NK-92 (cell line): ENCODE data around the gene PLPPR2.
A peak's percentile ranks its signal among the peaks of the same experiment; 100 is the strongest.
"Not testable (repeated sequence)": the region's sequence is repeated elsewhere in the genome, so short reads cannot be mapped to it uniquely, and the experiment has no call there.

ENCODE experiments used
- DNase-seq: peaks from one replicate; lab custom pipeline; 2025; ENCODE audit not compliant: unreplicated experiment; lab: John Stamatoyannopoulos, UW

PLPPR2 gene

DNA sequence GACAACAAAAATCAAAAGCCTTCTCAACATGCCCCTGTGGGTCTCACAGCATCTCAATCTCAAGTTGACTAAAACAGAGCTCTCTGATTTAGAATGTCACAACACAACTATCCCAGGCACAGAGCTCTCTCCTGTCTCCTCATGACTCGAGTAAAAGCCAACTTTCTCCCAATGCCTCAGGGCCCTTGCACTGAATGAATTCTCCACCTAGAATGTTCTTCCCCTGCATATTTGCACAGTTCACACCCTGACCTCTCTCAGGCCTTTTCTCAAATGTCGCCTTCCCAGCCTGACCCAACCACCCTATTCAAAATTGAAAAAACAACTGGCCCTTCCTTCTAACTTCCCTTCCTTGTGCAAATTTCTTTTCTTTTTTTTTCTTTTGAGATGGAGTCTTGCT lies 15.5 kb downstream of the PLPPR2 start:
- DNase-seq: no peak

DNA sequence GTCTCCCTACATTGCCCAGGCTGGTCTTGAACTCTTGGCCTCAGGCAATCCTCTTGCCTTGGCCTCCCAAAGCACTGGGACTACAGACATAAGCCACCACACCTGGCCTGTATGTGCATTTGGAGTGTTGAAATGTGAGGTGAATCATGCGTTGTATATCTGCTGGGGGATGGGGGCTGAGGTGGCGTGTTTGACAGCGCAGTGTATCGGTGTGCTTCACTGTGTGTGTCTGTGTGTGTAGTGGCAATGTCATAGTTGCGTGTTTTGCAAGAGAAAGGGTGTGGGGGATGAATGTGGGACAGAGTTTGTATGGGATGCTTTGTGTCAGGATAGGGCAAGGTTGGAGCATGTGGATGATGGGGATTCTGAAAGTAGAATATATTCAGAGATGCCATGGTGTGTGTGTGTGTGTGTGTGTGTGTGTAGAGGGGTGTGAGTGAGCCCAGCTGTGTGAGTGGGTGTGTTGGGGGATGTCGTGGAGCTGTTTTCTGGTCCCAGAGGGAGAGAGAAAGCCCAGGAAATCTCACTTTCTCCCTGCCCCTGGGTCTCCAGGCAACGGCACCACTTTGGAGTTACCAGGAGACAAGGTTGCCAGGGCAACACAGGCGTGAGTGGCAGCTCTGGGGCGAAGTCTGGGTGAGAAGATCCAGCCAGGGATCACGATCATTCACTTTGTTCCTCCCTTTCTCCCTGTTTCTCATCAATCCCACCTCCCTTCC lies 18.1 kb downstream of the PLPPR2 start:
- DNase-seq: no peak

DNA sequence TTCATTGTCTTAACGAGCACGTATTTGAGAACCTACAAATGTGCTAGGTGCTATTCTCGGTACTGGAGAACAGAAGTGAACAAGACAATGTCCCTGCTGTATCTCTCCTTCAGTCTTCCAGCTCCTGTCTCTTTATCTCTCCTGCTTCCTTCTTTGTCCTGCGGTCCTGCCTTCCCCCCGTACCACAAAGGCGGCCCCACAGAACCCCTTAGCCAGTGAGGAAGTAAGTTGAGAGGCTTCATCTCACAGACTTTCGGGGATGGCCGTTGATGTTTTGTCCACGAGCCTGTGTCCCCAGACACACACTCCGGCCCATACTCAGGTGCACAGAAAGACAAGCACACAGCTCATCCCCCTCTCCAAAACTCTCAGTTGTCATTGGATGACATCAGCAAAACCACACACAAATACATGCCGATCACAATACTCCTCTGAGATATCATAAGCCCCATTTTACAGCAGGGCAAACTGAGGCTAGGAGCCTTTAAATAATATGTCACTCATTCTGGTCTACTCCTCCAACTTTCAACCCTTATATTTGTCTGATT lies 18.7 kb downstream of the PLPPR2 start:
- no peak for DNase-seq

DNA sequence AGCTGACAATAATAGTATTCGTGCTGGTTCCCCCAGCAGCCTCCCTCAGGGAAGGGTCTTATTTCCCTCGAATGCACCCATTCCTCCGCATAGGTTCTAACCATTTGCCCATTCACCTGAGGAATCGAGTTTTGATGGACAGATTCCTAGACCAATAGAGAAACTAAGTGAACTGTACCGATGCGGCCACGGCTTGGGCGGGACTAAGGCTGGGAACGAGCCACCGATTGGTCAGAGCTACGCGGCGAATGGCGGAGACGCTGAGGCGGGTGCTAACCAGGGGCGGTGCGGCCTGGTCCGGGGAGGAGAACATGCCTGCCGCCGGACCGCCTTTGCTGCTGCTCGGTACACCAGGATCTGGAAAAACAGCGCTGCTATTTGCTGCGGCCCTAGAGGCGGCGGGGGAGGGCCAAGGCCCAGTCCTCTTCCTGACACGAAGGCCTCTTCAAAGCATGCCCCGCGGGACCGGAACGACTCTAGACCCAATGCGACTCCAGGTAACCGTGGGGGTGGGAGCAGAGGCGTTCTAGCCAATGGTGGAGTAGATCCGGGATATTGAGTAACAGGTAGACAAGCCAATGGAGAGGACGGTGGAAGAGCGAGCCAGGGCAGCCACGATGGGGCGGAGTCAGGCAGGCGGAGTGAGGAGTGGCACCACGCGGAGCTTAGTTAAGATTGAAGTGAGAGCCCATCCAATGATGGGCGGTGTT lies 19.4 kb downstream of the PLPPR2 start, which contains the start of gene SWSAP1:
TSS of gene SWSAP1 (plus strand) at position 234 of the 710 bp plus-strand sequence. CDS start at position 249, 15 bp downstream.
- DNase-seq: peak; percentile 91

DNA sequence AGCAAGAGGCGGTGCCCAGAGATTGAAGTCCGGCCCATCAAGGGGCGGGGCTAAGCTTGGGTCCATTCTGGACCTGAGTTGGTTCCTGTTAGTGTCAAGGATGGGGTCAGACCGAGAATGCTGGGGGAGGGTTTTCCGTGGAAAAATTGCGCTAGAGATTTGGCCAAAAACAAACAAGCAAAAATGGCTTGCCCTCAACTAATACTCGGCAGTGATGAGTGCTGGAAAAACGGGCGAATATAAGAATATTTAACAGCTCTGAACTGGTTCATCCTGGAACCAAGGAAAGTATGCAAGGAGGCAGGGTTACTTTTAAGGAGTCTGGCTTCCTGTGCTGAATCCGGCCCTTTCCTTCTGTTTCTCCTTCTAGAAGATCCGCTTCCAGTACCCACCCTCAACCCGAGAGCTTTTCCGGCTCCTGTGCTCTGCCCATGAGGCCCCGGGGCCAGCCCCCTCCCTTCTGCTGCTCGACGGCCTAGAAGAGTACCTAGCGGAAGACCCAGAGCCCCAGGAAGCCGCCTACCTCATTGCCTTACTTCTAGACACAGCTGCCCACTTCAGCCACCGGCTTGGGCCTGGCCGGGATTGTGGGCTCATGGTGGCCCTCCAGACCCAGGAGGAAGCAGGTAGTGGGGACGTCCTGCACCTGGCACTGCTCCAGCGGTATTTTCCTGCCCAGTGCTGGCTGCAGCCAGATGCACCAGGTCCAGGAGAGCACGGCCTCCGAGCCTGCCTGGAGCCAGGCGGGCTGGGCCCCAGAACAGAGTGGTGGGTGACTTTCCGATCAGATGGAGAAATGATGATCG lies 20.1 kb downstream of the PLPPR2 start:
- no peak for DNase-seq

DNA sequence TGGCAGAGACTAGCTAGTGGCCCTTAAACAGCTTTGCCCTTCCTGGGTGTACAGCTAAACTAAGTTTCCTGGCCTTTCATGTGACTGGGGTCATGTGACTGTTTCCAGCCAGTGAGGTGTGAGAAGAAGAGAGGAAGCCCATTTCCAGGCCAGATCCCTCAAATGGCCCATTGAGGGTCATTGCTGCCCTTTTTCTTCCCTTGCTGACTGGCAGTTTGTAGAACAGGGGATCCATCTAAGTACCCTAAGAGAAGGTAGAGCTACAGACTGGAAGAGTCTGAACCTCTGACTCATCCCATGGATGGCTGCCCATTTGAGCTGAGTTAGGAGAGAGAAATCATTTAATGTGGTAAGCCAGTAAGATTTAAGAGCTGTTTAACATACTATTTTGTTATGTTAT lies 22.0 kb downstream of the PLPPR2 start:
- DNase-seq: no peak

DNA sequence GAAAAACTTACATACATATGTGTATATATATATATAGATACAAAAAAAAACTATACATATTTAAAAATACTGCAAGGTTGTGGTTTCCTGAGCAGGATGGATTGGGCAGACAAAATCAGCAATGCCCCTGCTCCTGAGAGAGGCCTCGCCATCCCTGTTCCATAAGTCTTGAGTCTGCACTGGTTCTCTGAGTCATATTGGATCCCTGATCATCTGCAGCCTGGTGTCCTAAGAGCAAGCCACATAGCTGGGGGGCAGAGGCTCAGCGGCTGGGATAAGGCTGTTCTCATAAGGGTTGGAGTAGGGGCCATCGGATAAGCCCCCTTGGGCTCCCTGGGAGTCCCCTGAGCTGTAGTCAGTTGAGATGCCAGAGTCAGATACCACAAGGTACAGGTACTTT lies 22.5 kb downstream of the PLPPR2 start:
- no peak for DNase-seq

DNA sequence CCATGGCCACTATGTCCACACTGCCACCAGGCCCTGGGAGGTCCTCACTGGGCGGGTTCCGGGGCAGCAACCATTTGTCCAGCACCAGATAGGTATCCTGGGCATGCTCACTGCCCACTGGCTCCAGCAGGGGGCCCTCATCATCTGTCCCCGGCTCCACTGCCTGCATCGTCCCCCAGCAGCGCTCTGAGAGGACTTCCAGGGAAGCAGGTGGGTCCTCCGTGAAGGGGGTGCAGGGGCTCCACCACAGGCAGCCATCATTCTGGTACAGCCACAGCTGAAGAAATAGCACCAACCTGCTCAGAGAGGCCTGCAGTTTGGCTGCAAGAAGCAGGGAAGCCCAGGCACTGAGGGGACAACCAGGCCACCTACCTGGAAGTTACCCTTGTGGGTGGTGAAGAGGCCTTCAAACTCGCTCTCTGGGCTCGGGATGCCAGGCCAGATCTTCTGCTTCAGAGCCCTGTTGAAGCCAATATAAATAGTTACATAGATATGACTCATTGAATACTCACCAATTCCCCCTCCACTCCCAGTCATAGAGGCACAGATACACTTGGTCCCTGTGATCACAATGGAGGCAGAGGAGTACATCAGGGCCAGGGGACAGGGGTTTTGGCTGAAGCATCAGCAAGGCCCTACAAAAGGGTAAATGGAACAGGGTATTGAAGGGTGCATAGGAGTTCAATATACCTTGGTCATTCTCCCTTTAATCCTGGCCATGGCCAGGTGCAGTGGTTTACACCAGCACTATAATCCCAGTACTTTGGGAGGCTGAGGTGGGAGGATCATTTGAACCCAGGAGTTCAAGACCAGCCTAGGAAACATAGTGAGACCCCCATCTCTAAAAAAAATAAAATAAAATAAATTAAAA lies 23.3 kb downstream of the PLPPR2 start:
- no peak for DNase-seq

DNA sequence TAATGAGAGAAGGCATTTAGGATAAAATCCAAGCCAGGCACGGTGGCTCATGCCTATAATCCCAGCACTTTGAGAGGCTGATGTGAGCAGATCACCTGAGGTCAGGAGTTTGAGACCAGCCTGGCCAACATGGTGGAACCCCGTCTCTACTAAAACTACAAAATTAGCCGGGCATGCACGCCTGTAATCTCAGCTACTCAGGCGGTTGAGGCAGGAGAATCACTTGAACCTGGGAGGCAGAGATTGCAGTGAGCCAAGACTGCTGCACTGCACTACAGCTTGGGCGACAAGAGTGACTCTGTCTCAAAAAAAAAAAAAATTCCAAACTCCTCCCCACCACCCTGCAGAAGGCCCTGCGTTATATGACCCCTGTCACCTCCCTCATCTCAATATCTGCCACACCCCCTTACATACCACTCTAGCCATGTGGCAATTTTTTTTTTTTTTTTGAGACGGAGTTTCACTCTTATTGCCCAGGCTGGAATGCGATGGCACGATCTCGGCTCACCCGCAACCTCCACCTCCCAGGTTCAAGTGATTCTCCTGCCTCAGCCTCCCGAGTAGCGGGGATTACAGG lies 24.1 kb downstream of the PLPPR2 start:
- not testable (repeated sequence) for DNase-seq

DNA sequence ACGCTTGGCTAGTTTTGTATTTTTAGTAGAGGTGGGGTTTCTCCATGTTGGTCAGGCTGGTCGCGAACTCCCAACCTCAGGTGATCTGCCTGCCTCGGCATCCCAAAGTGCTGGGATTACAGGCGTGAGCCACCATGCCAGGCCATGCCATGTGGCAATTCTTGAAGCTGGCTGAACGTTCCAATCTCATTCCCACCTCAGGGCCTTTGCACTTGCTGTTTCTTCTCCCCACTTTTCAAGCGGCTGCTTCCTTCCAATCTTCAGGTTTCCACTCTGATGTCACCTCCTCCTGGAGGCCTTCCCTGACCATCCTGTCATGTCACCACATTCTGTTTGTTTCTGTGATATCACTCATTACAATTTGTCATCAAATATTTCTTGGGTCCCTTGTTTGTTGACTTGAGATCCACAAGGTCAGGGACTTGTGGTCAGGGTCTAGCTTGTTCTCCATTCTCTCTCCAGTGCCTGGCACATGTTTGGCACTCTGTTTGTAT lies 24.7 kb downstream of the PLPPR2 start:
- DNase-seq: no peak

DNA sequence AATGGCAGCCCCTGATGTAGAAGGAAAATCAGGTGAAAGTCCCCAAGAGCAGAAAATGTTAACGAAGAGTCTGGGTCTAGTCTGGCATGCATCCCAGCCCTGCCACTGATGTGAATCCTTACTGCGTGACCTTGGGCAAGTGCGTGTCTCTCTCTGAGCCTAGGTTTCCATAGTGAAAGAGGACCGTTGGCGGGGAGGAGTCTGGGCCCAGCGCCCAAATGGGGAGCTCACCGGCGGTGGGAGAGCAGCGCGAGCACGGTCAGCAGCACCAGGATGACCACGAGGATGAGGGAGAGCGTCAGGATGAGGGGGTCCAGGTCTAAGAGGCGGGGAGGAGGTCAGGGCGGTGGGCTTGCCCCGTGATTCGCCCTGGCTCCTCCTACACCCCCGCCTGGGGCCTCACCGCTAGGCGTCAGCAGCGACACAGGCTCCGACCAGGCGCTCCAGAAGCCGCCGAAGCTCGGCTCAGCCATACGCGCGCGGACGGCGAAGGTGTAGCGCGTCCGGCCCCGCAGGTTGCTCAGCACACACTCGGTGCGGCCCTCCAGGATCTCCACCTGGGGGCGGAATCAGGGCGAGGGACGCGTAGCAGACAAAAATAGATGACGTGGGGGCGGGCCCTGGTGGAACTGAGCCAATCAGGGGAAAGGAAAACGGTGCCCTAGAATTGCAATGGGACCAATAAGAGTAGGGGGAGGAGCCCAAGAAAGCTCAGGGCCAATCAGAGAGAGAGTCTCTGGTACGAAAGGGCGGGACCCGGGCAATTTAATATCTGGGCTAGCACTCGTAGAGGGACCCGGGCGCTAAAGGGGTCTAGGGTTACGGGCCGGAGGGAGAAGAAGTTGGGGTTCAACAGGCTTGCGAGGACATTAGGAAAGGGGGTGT lies 25.7 kb downstream of the PLPPR2 start:
- DNase-seq: peak; percentile 87

DNA sequence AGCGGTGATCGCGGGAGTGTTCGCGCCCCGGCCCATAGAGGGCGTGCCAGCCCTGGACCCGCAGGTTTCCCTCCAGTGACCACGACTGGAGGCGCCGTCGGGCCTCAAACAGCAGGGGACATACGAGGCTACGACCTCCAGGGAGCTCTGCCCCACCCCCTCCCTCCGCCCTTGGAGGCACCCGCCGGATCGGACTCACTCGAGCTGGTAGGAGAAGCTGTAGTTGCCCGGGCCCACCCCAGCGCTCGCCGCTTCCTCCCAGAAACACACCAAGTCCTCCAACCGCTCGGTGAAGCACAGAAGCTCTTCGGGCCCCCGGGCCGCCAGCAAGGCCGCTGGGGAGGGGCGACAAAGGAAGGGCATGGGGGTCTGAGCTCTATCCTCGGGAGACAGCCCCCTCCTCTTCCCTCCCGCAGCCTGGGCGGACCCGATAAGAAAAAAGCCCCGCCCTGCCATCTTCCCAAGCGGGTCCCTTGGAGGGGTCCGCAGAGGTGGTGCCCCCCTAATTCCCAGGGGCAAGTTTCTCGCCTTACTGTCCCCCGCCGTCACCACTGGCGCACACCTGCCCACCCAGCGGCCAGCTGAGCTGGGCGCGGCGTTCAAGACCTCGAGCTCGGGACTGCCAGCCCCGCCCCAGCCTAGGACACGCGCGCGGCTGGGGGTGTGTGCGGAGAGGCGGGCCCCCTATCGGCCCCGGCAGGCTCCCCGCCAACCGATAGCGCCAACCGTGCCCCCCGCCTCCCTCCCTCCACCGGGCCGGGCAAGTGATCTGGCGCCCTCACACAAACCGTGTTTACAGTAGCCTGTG lies 27.9 kb downstream of the PLPPR2 start:
- no peak for DNase-seq

DNA sequence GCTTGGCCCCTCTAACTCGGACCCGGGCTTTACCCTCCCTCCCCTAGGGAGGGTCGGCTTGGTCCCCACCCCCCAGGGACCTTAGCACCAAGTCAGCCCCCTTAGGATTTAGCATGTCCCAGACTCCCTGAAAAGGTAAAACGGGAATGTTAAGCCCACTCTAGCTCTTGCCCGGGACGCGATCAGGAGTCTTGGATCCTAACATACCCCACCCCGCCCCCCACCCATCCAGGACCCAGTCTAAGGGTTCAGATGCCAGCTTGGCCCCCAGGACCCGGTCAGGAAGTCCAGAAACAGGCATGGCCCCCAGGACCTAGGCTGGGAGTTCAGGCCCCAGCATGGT lies 28.4 kb downstream of the PLPPR2 start:
- DNase-seq: no peak

DNA sequence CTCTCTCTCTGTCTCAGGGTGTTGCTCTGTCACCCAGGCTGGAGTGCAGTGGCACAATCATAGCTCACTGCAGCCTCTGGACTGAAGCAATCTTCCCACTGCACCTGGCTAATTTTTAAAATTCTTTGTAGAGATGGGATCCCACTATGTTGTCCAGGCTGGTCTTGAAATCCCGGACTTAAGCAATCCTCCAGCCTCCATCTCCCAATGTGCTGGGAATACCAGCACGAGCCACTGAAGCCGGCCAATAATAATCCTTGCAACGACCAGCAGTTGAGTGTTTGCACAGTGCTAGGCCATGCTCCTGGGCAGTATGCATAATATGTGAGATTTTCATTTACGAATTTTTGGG lies 29.5 kb downstream of the PLPPR2 start:
- DNase-seq: no peak

DNA sequence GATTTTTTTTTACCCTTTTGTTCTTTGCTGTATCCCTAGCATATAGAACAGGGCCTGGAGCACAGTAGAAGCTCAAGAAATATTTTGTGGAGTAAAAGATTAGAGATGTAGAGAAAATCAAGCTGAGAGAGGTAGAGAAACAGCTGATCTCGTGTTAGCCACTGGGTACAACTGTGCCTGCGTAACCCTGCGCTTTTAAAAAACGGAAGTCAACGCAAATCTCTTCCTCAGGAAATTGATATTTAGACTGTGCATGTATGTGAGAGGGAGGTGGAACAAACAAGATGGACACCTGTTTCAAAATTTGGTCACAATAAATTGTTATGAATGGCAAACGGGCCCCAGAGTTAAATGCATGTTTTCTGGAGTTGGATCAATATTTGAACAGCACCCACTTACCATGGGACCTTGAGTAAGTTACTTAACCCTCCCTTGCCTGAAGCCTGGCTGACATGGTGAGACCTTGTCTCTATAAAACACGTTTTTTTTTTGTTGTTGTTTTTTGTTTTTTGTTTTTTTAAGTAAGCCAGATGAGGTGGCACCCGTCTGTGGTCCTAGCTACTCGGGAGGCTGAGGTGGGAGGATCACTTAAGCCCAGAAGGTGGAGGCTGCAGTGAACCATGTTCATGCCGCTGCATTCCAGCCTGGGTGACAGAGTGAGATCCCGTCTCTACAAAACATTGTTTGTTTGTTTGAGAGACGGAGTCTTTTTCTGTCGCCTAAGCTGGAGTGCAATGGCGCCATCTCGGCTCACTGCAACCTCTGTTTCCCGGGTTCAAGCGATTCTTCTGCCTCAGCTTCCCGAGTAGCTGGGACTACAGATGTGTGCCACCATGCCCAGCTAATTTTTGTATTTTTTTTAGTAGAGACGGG lies 32.2 kb downstream of the PLPPR2 start:
- no peak for DNase-seq

DNA sequence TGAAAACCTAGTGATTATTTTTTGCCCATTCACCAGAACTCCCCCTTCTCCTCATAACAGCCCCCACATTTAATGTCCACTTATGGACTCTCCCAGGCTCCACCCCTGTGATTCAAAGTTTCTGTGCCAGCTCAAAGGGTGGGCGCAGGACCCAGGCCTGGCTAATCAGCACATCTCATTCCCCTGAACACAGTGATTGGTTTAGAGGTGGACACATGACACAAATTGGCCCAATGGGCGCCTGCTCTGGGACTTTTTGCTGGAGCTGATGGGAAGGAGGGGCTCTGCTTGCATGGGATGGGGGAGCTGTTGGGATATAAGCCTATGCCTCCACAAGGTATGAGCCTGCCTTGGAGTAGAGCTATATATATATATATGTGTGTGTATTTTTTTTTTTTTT lies 35.1 kb downstream of the PLPPR2 start:
- no peak for DNase-seq

DNA sequence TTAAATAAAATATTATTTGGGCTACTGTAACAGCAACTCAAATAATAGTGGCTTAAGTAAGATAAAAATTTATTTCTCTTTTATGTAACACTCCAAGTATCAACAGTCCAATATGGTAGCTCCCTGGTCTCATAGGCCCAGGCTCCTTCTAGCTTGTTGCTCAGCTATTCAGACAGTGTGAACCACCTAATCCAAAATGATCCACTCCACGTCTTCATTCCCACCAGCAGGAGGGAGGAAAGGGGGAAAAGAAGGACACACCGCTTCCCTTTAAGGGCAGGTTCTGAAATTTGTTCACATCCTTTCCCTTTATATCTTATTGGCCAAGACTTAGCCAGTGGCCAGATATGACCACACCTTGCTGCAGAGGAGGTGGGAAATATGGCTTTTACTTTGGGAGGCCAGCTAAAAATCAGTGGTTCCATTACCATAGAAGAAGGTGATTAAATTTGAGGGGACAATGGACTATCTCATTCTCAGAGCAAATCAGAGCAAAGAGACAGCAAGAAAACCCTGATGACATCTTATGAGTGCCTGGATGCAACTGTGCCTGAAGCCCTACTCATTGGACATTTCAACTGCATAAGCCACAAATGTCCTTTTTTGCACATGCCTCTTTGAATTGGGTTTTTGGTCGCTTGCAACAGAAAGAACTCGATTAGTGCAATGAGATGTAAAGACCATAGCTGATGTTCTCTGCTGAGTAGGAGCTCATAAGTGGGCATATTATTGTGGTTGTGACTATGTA lies 35.9 kb downstream of the PLPPR2 start:
- no peak for DNase-seq
